ENCODE data around the gene AKAIN1.

- no peak for TF ChIP-seq EZH2 (IDR thresholded peaks at IDR 0.05; ENCODE audit: insufficient read depth, poor library complexity, severe bottlenecking)
- no peak for TF ChIP-seq EZH2phosphoT487 (IDR thresholded peaks at IDR 0.05; ENCODE audit: insufficient read depth, low read depth)
Observed at GRCh38 chr18:5093902-5094301, 103.2 kb downstream of the AKAIN1 start.
